ENCODE data around the gene CCDC33.

Gene CCDC33

GRCh38 chr15:74217907-74218885 is 17.9 kb upstream of the CCDC33 start:
- H3K4me1 Mint-ChIP-seq = no peaks in the 10 kb centered on the region
- H3K27me3 Mint-ChIP-seq = peaks cover 54% of the 10 kb centered on the region
- no peaks in the 10 kb centered on the region for H3K9me3 Mint-ChIP-seq
- no peak overlapping the region for H3K4me3 Mint-ChIP-seq
- H3K27ac Mint-ChIP-seq = no peak overlapping the region
- no peaks in the 10 kb centered on the region for H3K36me3 Mint-ChIP-seq
- ATAC-seq = no peak

GRCh38 chr15:74220475-74221248 is 15.5 kb upstream of the CCDC33 start:
- H3K4me1 Mint-ChIP-seq = no peaks in the 10 kb centered on the region
- H3K27me3 Mint-ChIP-seq = peaks cover 55% of the 10 kb centered on the region
- ATAC-seq = no peak
- no peak overlapping the region for H3K27ac Mint-ChIP-seq
- H3K4me3 Mint-ChIP-seq = no peak overlapping the region
- no peaks in the 10 kb centered on the region for H3K9me3 Mint-ChIP-seq
- H3K36me3 Mint-ChIP-seq = no peaks in the 10 kb centered on the region

GRCh38 chr15:74221399-74222239 is 14.5 kb upstream of the CCDC33 start:
- Mint-ChIP-seq H3K36me3 (no peaks in the 10 kb centered on the region), H3K4me1 (no peaks in the 10 kb centered on the region), H3K9me3 (no peaks in the 10 kb centered on the region), H3K27me3 (peaks cover 61% of the 10 kb centered on the region), H3K27ac (no peak overlapping the region), H3K4me3 (no peak overlapping the region)
- no peak for ATAC-seq

GRCh38 chr15:74222240-74223119 is 13.6 kb upstream of the CCDC33 start:
- no peaks in the 10 kb centered on the region for H3K36me3 Mint-ChIP-seq
- H3K9me3 Mint-ChIP-seq = no peaks in the 10 kb centered on the region
- no peak overlapping the region for H3K27ac Mint-ChIP-seq
- H3K4me3 Mint-ChIP-seq = no peak overlapping the region
- H3K4me1 Mint-ChIP-seq = no peaks in the 10 kb centered on the region
- peaks cover 66% of the 10 kb centered on the region for H3K27me3 Mint-ChIP-seq
- ATAC-seq = no peak

- Mint-ChIP-seq H3K4me3 (no peak overlapping the region), H3K4me1 (no peaks in the 10 kb centered on the region), H3K27me3 (peaks cover 59% of the 10 kb centered on the region), H3K9me3 (no peaks in the 10 kb centered on the region), H3K27ac (no peak overlapping the region), H3K36me3 (no peaks in the 10 kb centered on the region)
- no peak for ATAC-seq
Measured at GRCh38 chr15:74225928-74226327, 10.2 kb upstream of the CCDC33 start.

GRCh38 chr15:74226761-74227540 is 9.2 kb upstream of the CCDC33 start:
- Mint-ChIP-seq H3K4me3 (no peak overlapping the region), H3K4me1 (no peaks in the 10 kb centered on the region), H3K36me3 (no peaks in the 10 kb centered on the region), H3K9me3 (no peaks in the 10 kb centered on the region), H3K27ac (no peak overlapping the region), H3K27me3 (peaks cover 57% of the 10 kb centered on the region)
- ATAC-seq = no peak

- H3K27me3 Mint-ChIP-seq = peaks cover 49% of the 10 kb centered on the region
- no peaks in the 10 kb centered on the region for H3K9me3 Mint-ChIP-seq
- no peak for ATAC-seq
- H3K4me3 Mint-ChIP-seq = no peak overlapping the region
- H3K36me3 Mint-ChIP-seq = no peaks in the 10 kb centered on the region
- H3K27ac Mint-ChIP-seq = no peak overlapping the region
- H3K4me1 Mint-ChIP-seq = no peaks in the 10 kb centered on the region
Measured at GRCh38 chr15:74227968-74228722, 8.0 kb upstream of the CCDC33 start.

GRCh38 chr15:74228723-74229081 is 7.4 kb upstream of the CCDC33 start:
- ATAC-seq = no peak
- Mint-ChIP-seq H3K27me3 (peaks cover 43% of the 10 kb centered on the region), H3K4me1 (no peaks in the 10 kb centered on the region), H3K36me3 (no peaks in the 10 kb centered on the region), H3K4me3 (no peak overlapping the region), H3K27ac (no peak overlapping the region), H3K9me3 (no peaks in the 10 kb centered on the region)

- no peak for ATAC-seq
- H3K4me1 Mint-ChIP-seq = no peaks in the 10 kb centered on the region
- no peaks in the 10 kb centered on the region for H3K9me3 Mint-ChIP-seq
- no peak overlapping the region for H3K27ac Mint-ChIP-seq
- H3K27me3 Mint-ChIP-seq = peaks cover 33% of the 10 kb centered on the region
- no peak overlapping the region for H3K4me3 Mint-ChIP-seq
- H3K36me3 Mint-ChIP-seq = no peaks in the 10 kb centered on the region
Measured at GRCh38 chr15:74229686-74230085, 6.4 kb upstream of the CCDC33 start.

GRCh38 chr15:74231475-74231874 is 4.7 kb upstream of the CCDC33 start:
- Mint-ChIP-seq H3K27ac (no peak overlapping the region), H3K4me1 (peaks cover 14% of the 10 kb centered on the region), H3K9me3 (no peaks in the 10 kb centered on the region), H3K27me3 (peaks cover 17% of the 10 kb centered on the region), H3K36me3 (no peaks in the 10 kb centered on the region), H3K4me3 (no peak overlapping the region)
- ATAC-seq = no peak

- Mint-ChIP-seq H3K9me3 (no peaks in the 10 kb centered on the region), H3K36me3 (no peaks in the 10 kb centered on the region), H3K27ac (no peak overlapping the region), H3K27me3 (peaks cover 3% of the 10 kb centered on the region), H3K4me3 (no peak overlapping the region), H3K4me1 (peaks cover 17% of the 10 kb centered on the region)
- no peak for ATAC-seq
Measured at GRCh38 chr15:74233373-74233772, 2.8 kb upstream of the CCDC33 start.

GRCh38 chr15:74233851-74234597 is 2.1 kb upstream of the CCDC33 start:
- Mint-ChIP-seq H3K9me3 (no peaks in the 10 kb centered on the region), H3K27me3 (no peaks in the 10 kb centered on the region), H3K36me3 (no peaks in the 10 kb centered on the region), H3K4me3 (no peak overlapping the region), H3K27ac (no peak overlapping the region), H3K4me1 (peaks cover 17% of the 10 kb centered on the region)
- no peak for ATAC-seq

GRCh38 chr15:74234598-74234875 is 1.6 kb upstream of the CCDC33 start:
- Mint-ChIP-seq H3K27me3 (no peaks in the 10 kb centered on the region), H3K4me1 (peaks cover 17% of the 10 kb centered on the region), H3K9me3 (no peaks in the 10 kb centered on the region), H3K27ac (no peak overlapping the region), H3K4me3 (no peak overlapping the region), H3K36me3 (no peaks in the 10 kb centered on the region)
- no peak for ATAC-seq
